HG03457 (cell line): ENCODE measurements around the gene ABLIM3.
"Not testable (repeated sequence)": the region's sequence is repeated elsewhere in the genome, so short reads cannot be mapped to it uniquely, and the experiment has no call there.

Experiments
- ATAC-seq: cut with Tn5 transposase; IDR thresholded peaks from one replicate; pipeline ENCODE4 v1.9.1; 2021; ENCODE audit warnings: moderate number of reproducible peaks; ENCODE audit not compliant: unreplicated experiment

The ABLIM3 gene

GRCh38 chr5:149251546-149251945 lies 110.3 kb downstream of the ABLIM3 start:
- ATAC-seq, result no peak

GRCh38 chr5:149254506-149254905 lies 113.2 kb downstream of the ABLIM3 start:
- ATAC-seq, result no peak

DNA sequence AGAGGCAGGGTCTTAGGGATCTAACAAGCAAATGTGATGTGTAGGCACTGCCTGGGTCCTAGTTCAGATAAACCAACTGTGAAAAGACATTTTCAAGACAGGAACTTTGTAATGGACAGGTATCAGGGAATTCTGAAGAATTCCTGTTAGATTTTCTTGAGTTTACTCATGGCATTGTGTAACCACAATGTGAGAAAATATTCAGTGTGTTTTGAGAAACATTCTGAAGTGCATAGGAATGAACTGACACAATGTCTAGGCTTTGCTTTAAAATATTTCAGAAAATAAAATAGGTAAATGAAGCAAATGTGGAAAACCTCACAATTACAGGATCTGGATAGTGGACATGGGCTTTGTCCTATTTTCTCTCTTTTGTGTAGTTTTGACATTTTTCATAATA lies 115.2 kb downstream of the ABLIM3 start:
- ATAC-seq, result no peak

DNA sequence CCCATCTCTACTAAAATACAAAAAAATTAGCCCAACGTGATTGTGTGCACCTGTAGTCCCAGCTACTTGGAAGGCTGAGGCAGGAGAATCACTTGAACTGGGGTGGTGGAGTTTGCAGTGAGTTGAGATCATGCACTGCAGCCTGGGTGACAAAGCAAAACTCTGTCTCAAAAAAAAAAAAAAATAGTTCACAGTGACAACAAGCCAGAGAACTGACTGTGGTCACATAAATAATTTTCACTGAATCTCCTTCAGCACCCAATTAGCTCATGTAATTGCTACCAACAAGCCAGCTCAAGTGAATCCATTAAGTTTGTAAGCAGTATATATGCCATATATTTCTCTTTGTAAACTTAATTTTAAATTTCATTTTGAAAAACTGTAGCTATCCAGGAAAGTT lies 115.8 kb downstream of the ABLIM3 start:
- no peak for ATAC-seq

DNA sequence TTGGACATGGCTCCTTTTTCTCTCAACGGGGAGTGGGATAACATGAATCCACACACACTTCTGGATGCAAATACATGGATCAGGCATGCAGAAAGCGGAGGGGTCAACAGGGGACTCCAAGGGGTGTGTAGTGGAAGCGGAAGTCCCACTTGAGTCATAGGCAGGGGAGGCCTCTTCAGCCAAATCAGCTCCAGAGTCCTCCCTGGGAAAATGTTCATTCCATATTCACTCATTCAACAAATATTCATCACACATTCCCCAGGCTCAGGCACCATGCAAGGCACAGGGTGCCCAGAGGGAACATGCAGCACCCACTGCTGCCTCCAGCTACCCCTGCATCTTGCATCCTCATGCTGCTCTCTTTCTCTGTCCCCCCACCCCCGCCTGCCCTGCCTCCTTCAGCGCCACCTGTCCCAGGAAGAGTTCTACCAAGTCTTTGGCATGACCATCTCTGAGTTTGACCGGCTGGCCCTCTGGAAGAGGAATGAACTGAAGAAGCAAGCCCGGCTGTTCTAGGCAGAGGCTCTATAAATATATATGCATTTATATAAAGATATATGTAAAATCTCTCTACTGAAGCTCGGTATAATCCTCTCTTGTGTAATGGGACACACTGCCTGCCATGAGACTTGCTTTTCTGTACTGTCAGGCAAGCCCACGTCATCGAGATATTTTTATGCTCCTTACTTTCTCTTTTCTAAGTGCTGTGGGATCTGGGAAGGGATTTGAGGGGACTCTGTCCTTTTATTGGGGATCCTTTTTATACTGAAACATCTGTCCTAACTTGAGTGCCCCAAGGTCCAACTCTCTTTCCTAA lies 116.8 kb downstream of the ABLIM3 start:
- no peak for ATAC-seq

DNA sequence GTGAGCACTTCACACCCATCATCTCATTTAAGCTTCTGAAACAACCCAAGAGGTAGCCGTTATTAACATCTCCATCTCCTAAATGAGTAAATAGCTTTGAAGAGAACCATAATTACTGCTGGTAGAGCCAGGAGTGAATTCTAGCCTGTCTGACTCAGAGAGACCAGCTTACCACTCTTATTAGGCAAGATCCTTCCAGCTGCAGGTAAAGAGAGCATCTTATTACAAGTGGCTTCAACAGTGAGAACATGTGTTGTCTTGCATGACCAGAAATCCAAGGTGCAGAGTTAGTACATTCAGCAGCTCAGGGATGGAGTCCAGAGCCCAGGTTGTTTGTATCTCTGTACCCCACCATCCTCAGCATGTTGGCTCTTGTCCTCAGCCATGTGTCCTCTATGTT lies 119.5 kb downstream of the ABLIM3 start:
- ATAC-seq, result no peak

DNA sequence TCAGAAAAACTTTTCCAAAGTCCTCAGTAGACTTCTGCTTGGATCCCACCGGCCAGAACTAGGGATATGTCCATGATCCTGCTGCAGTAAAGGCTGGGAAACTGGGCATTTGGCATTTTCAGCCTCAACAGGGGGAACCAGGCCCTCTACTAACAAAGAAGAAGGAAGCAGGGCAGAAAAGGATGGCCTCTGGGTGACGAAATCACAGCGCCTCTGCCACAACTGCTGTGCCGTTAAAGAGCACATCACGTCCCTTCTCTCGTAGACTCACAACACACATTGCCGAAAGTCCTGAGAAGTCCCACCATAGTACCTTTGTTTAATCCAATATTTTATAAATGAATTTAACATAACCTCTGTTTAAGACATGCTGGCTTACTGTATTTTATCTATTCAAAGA lies 120.0 kb downstream of the ABLIM3 start:
- no peak for ATAC-seq

DNA sequence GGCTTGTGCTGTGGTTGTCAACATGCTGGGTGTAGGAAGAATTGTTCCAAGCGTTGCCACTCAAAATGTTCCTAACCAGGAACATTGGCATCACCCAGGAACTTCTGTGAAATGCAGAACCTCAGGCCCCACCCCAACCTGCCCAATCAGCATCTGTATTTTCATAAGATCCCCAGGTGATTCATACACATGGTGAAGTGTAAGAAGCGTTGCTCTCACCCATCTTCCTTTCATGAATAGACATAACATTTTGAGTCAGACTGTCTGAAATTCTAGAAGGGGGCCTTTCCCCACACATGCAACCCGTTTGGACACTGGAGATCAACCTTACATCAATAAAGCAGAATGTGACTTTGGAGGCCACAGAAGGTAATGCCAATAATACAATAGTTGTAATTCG lies 121.0 kb downstream of the ABLIM3 start:
- no peak for ATAC-seq

DNA sequence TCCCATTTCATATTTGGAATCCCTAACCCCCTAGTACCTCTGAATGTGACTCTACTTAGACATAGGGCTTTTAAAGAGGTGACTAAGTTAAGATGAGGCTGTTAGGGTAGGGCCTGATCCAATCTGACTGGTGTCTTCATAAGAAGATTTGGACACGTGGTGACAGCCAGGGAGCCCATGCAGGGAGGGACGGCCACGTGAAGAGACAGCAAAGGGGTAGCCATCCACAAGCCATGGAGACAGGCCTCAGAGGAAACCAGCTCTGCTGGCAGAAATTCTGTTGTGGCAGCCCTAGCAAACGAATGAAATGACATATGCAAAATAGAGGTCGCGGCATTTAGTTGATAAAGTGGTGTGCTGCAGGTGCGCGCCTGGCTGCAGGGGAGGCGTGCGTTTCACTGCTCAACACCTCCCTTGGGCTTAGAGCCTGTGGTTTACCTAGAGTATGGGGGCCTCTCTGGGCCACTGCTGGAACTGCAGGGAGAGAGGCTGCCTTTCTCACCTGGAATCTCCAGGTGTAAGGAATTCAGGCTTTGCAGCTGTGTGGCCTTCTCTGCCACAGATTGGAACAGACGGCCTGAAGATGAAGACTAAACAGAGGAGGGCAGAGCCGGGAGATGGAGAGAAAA lies 123.3 kb downstream of the ABLIM3 start:
- ATAC-seq, result no peak

DNA sequence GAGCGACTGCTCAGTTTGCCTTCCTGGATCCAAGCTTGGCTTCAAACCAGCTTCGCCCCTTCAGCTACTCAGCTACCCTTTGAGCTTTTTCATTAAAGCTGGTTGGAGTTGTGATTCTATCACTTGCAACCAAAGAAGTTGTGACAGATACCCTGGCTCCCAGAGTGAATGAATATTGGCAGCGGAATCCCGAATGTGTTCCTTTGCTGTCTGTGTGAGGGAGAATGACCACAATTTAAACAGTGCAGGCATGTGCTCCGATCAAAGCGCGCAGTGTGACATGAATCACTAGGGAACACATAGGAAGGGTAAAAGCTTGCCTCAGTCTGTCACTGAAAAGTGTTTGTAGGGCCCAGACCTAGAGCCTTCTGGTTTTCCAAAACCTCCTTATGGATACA lies 123.8 kb downstream of the ABLIM3 start:
- no peak for ATAC-seq

- no peak for ATAC-seq
These were observed 124.3 kb downstream of the ABLIM3 start for GRCh38 chr5:149265597-149265996.

DNA sequence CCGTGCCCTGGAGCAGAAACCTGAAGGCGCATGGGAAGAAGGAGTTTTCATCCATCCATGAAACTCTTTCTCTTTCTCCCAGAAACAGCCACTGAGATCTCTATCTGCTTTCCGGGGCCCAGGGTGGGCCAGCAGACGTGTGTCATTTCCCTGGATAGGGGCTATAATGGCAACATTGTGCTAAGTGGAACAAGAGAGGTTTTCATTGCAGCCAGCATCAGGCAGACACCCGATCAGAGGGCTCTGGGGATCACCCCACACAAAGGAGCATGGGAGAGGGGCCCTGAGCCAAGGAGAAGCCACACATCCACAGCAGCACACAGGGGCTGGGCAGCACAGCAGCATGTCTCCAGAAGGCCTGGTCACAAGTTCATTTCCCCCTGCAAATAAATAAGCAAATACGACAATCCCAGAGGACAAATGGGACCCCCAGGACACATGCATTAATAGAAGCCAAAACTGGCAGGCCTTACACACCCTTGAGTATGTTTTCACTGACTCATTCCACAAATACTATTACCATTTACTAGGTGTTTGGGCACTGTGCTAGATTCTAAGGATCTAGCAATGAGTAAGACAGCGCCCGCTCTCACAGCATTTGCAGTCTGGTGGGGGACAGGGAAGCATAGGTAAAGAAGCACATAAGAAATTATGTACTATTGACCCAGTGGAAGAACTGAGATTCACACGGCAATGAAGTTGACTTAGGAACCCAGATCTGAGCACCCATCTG lies 126.1 kb downstream of the ABLIM3 start:
- no peak for ATAC-seq

DNA sequence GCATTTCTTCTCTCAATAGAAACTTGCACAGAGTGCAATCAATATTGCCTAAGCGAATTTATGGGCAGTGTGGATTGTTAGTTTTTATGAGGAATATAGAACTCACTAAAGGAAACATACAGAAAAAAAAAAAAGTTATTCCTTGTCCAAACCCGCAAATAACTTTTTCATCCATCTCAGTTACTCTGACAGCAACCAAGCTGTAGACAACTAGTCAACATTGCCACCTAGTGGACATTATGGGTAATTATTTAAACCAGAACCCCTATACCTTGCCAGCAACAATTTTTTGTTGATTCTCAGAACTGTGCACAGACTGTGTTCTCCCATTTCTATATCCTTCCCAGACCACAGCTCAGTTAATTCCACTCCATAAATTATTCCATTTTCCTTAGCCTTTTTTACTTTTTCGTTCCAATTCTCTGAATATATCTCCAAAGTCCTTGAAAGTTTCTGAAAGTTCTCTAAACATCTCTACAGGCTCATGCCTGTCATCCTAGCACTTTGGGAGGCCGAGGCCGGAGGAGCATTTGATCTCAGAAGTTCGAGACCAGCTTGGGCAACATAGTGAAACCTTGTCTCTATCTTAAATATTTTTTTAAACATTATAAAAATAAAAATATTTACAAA lies 127.8 kb downstream of the ABLIM3 start:
- no peak for ATAC-seq

- no peak for ATAC-seq
These were observed 130.0 kb downstream of the ABLIM3 start for GRCh38 chr5:149271195-149271715.

- no peak for ATAC-seq
These were observed 130.6 kb downstream of the ABLIM3 start, which contains the start of gene AFAP1L1 for GRCh38 chr5:149271716-149272563. TSS of gene AFAP1L1 (plus strand) at chr5:149271859. CDS start at chr5:149271969, 110 bp downstream.

GRCh38 chr5:149272781-149273180 lies 131.5 kb downstream of the ABLIM3 start:
- ATAC-seq, result not testable (repeated sequence)

DNA sequence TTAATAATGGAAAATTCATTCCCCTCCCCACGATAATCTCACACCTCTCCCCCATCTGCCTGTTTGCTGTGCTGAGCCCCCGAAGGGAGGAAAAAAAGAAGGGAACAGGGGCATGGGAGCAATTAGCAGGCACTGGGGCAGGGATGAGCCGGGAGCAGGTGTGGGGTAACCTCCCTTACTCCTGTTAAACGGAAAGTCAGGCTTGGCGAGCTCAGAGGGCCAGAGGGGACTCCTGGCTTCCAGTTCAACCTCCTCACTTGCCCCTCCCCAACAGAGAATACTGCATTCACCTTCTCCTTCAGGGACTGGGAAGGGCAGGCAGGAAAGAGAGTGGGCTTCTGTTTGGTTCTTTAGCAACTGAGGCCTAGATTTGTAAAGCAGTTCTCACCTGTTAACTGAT lies 131.9 kb downstream of the ABLIM3 start:
- no peak for ATAC-seq

DNA sequence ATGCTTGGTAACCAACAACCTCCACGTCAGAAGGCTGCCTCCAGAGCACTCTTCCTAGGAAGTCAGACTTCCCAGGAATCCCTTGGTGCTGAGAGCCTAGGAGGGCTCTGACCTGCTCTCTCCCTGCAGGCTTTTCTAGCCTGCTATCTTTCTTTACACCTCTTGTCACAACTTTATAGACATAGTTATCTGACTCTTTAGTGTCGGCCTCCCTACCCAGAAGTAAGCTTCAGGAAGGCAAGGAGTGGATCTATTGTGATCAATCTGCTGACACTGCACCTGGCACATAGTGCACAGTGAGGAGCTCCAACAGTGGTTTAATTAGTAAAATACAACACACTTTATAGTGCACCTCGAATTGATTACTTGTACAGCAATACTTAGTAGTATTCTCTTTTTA lies 132.7 kb downstream of the ABLIM3 start:
- ATAC-seq, result no peak

- ATAC-seq, result no peak
These were observed 133.6 kb downstream of the ABLIM3 start for GRCh38 chr5:149274939-149275338.

- no peak for ATAC-seq
These were observed 136.5 kb downstream of the ABLIM3 start for GRCh38 chr5:149277801-149278200.
